Measurements from ENCODE around the gene GPR107.

Gene GPR107

GRCh38 chr9:130187523-130187846, 133.8 kb downstream of the GPR107 start:
- TF ChIP-seq CTCF (conservative IDR thresholded peaks at IDR 0.05; ENCODE audit: low read depth, low read length), result no peak
- no peak overlapping the region for H3K4me3 ChIP-seq (ENCODE audit: low read length)
- DNase-seq (ENCODE audit: low read depth), result no peak

DNA sequence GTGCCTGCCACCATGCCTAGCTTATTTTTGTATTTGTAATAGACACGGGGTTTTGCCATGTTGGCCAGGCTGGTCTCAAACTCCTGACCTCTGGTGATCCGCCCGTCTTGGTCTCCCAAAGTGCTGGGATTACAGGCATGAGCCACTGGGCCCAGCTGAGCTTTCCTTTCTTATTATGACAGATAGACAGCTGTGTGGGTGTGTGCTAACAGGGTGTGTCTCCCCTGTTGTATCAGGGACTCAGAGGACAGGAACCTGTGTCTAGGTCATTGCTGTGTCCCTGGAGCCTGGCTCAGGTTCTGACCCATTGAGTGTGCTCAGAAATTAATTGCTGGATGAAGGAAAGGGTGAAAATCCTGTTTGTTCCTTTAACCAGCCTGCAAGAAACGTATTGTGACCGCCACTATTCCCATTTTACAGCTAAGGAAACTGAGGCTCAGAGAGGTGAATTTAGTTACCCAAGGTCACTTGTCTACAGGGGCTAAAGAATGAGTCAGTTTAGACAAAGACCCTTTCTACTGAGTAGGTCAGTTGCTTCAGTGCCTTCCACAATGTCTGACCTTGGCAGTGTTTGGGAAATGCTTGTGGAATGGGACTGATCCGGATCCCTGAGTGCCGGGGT, 135.3 kb downstream of the GPR107 start:
- no peak for DNase-seq (ENCODE audit: low read depth)
- H3K4me3 ChIP-seq (ENCODE audit: low read length), result no peak overlapping the region
- TF ChIP-seq CTCF (conservative IDR thresholded peaks at IDR 0.05; ENCODE audit: low read depth, low read length), result no peak

All from retinal pigment epithelial cell (primary cell).